ENCODE data around the gene ADORA2A. TPM values are rescaled to one million over a fixed set of nuclear protein-coding genes. Genes with fewer than 3 reads are reported as not detected.

The ADORA2A gene
- total and polyA plus RNA-seq, 2 of the 8 experiments (the other 6 are each of a cell fraction or from before 2014, with no cell fraction given): 7.1 to 20.3 TPM

DNA sequence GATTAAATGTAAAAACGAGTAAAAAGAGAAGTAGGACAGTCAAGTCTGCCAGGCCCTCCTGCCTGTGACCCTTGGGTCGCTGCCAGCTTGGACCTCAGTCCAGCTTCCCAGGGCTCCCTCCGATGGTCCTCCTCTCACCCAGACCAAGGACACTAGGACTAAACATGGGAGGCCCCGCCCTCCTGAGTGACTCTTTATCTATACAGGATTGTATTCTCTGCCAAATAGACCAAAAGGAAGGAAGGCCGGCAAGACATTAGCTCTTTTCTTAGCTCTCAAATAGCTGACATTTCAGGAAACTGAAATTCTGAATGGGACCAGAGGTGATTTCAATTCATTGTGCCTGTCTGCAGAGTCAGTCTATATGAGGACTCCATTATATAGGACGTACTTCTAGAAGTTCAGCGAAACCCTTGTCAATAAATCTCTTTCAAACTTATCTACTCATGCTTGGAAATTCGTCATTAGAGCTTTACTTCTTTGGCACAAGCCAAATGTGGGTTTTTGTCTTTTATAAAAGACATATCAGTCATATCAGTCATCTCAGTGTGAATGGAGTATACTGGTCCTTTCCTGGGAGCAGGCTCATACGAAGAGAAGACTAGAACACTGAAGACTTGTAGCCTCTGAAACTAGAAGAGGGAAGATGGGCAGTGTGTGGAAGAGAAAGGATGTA lies 28.5 kb downstream of the ADORA2A start:
- no peaks in the 10 kb centered on the region for H3K27me3 ChIP-seq (replicated peaks in 1 of 4; ENCODE audit: control insufficient read depth in 3 of 4, extremely low read depth in 1 of 4, insufficient read depth in 3 of 4, low read length in 3 of 4)
- H3K9me3 ChIP-seq (ENCODE audit: insufficient read depth in 2 of 2, low read depth in 1 of 2, low read length in 1 of 2): no peaks in the 10 kb centered on the region
- H3K4ac ChIP-seq (replicated peaks; ENCODE audit: insufficient read length, low read depth, low read length): no peak overlapping the region
- H3K56ac ChIP-seq (replicated peaks; ENCODE audit: insufficient read length, low read depth, low read length): no peak overlapping the region
- H4K91ac ChIP-seq (replicated peaks; ENCODE audit: insufficient read length, low read length): no peak overlapping the region
- DNase-seq (ENCODE audit: low read depth in 1 of 2, low spot score in 2 of 2): no peak
- H2BK120ac ChIP-seq (replicated peaks; ENCODE audit: low read depth, low read length): no peak overlapping the region
- H3K36me3 ChIP-seq (ENCODE audit: control insufficient read depth in 2 of 4, insufficient read depth in 4 of 4, low read length in 3 of 4): no peaks in the 10 kb centered on the region
- no peak overlapping the region for H3K18ac ChIP-seq (ENCODE audit: extremely low read depth, low read length)
- H3K79me2 ChIP-seq (ENCODE audit: control insufficient read depth in 1 of 2, insufficient read depth in 2 of 2, low read length in 2 of 2): no peaks in the 10 kb centered on the region
- no peak overlapping the region for H2BK5ac ChIP-seq (ENCODE audit: low read depth, low read length)
- 86% methylated on average over 9 of the region's 9 CpGs; no CpG with 5 or more reads in 1 of the 2 experiments for WGBS, 2 experiments (ENCODE audit: extremely low coverage in 1 of 2, insufficient coverage in 1 of 2, insufficient read length in 1 of 2, insufficient replicate concordance in 2 of 2, low coverage in 1 of 2, low lambda C conversion rate in 2 of 2, missing lambda C conversion rate in 1 of 2)
- H4K5ac ChIP-seq (ENCODE audit: insufficient read length, low read depth, low read length): no peak overlapping the region
- no peaks in the 10 kb centered on the region for H3K79me1 ChIP-seq (ENCODE audit: low read depth, low read length)
- no peak overlapping the region for H3K14ac ChIP-seq (ENCODE audit: insufficient read length)
- no peak overlapping the region for H2BK20ac ChIP-seq (ENCODE audit: low read length)
- H2BK15ac ChIP-seq (ENCODE audit: low read length): no peak overlapping the region
- no peak overlapping the region for H3K23ac ChIP-seq (ENCODE audit: insufficient read length)
- H4K8ac ChIP-seq (ENCODE audit: extremely low read depth, insufficient read depth, low read length): no peak overlapping the region
- no peak overlapping the region for H3K9ac ChIP-seq (replicated peaks in 1 of 4; ENCODE audit: extremely low read depth in 1 of 4, low read depth in 3 of 4, low read length in 3 of 4)
- peaks cover 0 to 4% (median 3%) of the 10 kb centered on the region in 4 experiments; a peak in 5 of 7 replicates for H3K4me1 ChIP-seq (replicated peaks in 1 of 4; ENCODE audit: control insufficient read depth in 3 of 4, insufficient read depth in 4 of 4, low read length in 3 of 4)
- no peak overlapping the region for H3K4me2 ChIP-seq (ENCODE audit: insufficient read depth in 1 of 2, low read depth in 2 of 2, low read length in 2 of 2)
- FAIRE-seq: no peak
- H3K4me3 ChIP-seq (ENCODE audit: extremely low read depth in 1 of 4, insufficient read depth in 2 of 4, low read depth in 3 of 4, low read length in 4 of 4): no peak overlapping the region
- ChIA-PET CTCF (ENCODE audit: partially characterized antibody) (interaction anchor here (0.6 to 3.7 kb wide), 9 partner anchors 12 to 71 kb away, joined by 3 to 12 read pairs (median 4); no protein-coding TSS in a partner anchor), POLR2A (ENCODE audit: partially characterized antibody) (interaction anchor here (1.1 to 1.2 kb wide), 2 partner anchors 21 to 39 kb away, joined by 3 to 4 read pairs; no protein-coding TSS in a partner anchor)
- no peak overlapping the region for H3K27ac ChIP-seq (ENCODE audit: low read depth, low read length)
- H3K23me2 ChIP-seq (ENCODE audit: low read depth, low read length): no peaks in the 10 kb centered on the region
- H2AFZ ChIP-seq (ENCODE audit: low read length): no peak overlapping the region
- no peak for TF ChIP-seq EP300 (IDR thresholded peaks at IDR 0.05; ENCODE audit: borderline replicate concordance in 1 of 2, low read depth in 2 of 2, low read length in 2 of 2)
- H2AK5ac ChIP-seq (ENCODE audit: low read depth, low read length): no peak overlapping the region
- no peaks in the 10 kb centered on the region for H4K20me1 ChIP-seq (replicated peaks in 1 of 2; ENCODE audit: control insufficient read depth in 1 of 2, insufficient read depth in 2 of 2, low read length in 2 of 2)
- H2BK12ac ChIP-seq (ENCODE audit: low read depth, low read length): no peak overlapping the region
